ENCODE results near the gene ST7L. TPM values are rescaled to one million over a fixed set of nuclear protein-coding genes. Genes with fewer than 3 reads are reported as not detected.
"Not testable (repeated sequence)": the region's sequence is repeated elsewhere in the genome, so short reads cannot be mapped to it uniquely, and the experiment has no call there.

ST7L gene
- polyA plus RNA-seq, 6 donors from 2014 or later: 10.7 to 22.0 (median 13.5) TPM

GRCh38 chr1:112504661-112505399, 114.1 kb downstream of the ST7L start:
- Mint-ChIP-seq H3K9me3 (no peaks in the 10 kb centered on the region), H3K27me3 (peaks cover 43 to 50% (median 44%) of the 10 kb centered on the region in 3 donors), H3K36me3 (no peaks in the 10 kb centered on the region), H3K4me3 (peak overlapping the region in 5 of 8 donors; percentile 29 to 57 (median 47)), H3K27ac (peak overlapping the region in 1 of 6 donors; percentile 32), H3K4me1 (peaks cover 35 to 68% (median 49%) of the 10 kb centered on the region in 3 donors)
- ATAC-seq (ENCODE audit: low read depth in 2 of 2) (no peak), DNase-seq (no peak)

- ATAC-seq (ENCODE audit: low read depth in 2 of 2) (no peak), DNase-seq (no peak)
- no peaks in the 10 kb centered on the region for H3K36me3 Mint-ChIP-seq
- H3K9me3 Mint-ChIP-seq: no peaks in the 10 kb centered on the region
- H3K27me3 Mint-ChIP-seq: peaks cover 50 to 55% (median 51%) of the 10 kb centered on the region in 3 donors
- H3K4me1 Mint-ChIP-seq: peaks cover 35 to 68% (median 49%) of the 10 kb centered on the region in 3 donors
- peak overlapping the region in 2 of 6 donors; percentile 52 to 88 for H3K27ac Mint-ChIP-seq
- peak overlapping the region in 1 of 8 donors; percentile 83 for H3K4me3 Mint-ChIP-seq
Measured at GRCh38 chr1:112504001-112504660, 114.8 kb downstream of the ST7L start.

GRCh38 chr1:112502826-112503225, 116.1 kb downstream of the ST7L start:
- no peak for ATAC-seq (ENCODE audit: low read depth in 2 of 2)
- no peak for DNase-seq
- Mint-ChIP-seq H3K36me3 (no peaks in the 10 kb centered on the region), H3K9me3 (no peaks in the 10 kb centered on the region), H3K4me1 (peaks cover 35 to 62% (median 42%) of the 10 kb centered on the region in 3 donors), H3K27ac (peak overlapping the region in 1 of 6 donors; percentile 36), H3K4me3 (peak overlapping the region in 6 of 8 donors; percentile 65 to 85 (median 78)), H3K27me3 (peaks cover 60 to 68% (median 64%) of the 10 kb centered on the region in 3 donors)

- Mint-ChIP-seq H3K4me3 (peak overlapping the region; percentile 66 to 86 (median 80)), H3K27ac (peak overlapping the region in 2 of 6 donors; percentile 28 to 53), H3K9me3 (no peaks in the 10 kb centered on the region), H3K36me3 (no peaks in the 10 kb centered on the region), H3K4me1 (peaks cover 32 to 54% (median 35%) of the 10 kb centered on the region in 3 donors), H3K27me3 (peaks cover 59 to 71% (median 69%) of the 10 kb centered on the region in 3 donors)
- ATAC-seq (ENCODE audit: low read depth in 2 of 2) (peak; percentile 72 to 79), DNase-seq (peak; percentile 45)
Measured at GRCh38 chr1:112501810-112502641, 116.9 kb downstream of the ST7L start.

- peaks cover 0 to 4% of the 10 kb centered on the region in 2 donors for H3K36me3 Mint-ChIP-seq
- H3K27ac Mint-ChIP-seq: no peak overlapping the region
- ATAC-seq (ENCODE audit: low read depth in 2 of 2): no peak
- H3K4me3 Mint-ChIP-seq: no peak overlapping the region
- H3K27me3 Mint-ChIP-seq: peaks cover 62 to 68% (median 63%) of the 10 kb centered on the region in 3 donors
- H3K9me3 Mint-ChIP-seq: no peaks in the 10 kb centered on the region
- H3K4me1 Mint-ChIP-seq: peaks cover 0 to 2% (median 0%) of the 10 kb centered on the region in 3 donors
- no peak for DNase-seq
Measured at GRCh38 chr1:112496290-112496689, 122.7 kb downstream of the ST7L start.

GRCh38 chr1:112493351-112493750, 125.6 kb downstream of the ST7L start:
- H3K27ac Mint-ChIP-seq: peak overlapping the region in 1 of 6 donors; percentile 28
- H3K27me3 Mint-ChIP-seq: peaks cover 55 to 58% (median 57%) of the 10 kb centered on the region in 3 donors
- DNase-seq: no peak
- peaks cover 0 to 4% of the 10 kb centered on the region in 2 donors for H3K36me3 Mint-ChIP-seq
- H3K4me3 Mint-ChIP-seq: no peak overlapping the region
- ATAC-seq (ENCODE audit: low read depth in 2 of 2): no peak
- H3K9me3 Mint-ChIP-seq: no peaks in the 10 kb centered on the region
- no peaks in the 10 kb centered on the region for H3K4me1 Mint-ChIP-seq

- no peak overlapping the region for H3K27ac Mint-ChIP-seq
- H3K4me1 Mint-ChIP-seq: no peaks in the 10 kb centered on the region
- no peak overlapping the region for H3K4me3 Mint-ChIP-seq
- peaks cover 44 to 45% (median 45%) of the 10 kb centered on the region in 3 donors for H3K27me3 Mint-ChIP-seq
- no peaks in the 10 kb centered on the region for H3K9me3 Mint-ChIP-seq
- peaks cover 0 to 4% of the 10 kb centered on the region in 2 donors for H3K36me3 Mint-ChIP-seq
- ATAC-seq (ENCODE audit: low read depth in 2 of 2) (no peak), DNase-seq (no peak)
Measured at GRCh38 chr1:112492076-112492475, 126.9 kb downstream of the ST7L start.

- Mint-ChIP-seq H3K36me3 (no peaks in the 10 kb centered on the region), H3K9me3 (no peaks in the 10 kb centered on the region), H3K4me1 (no peaks in the 10 kb centered on the region), H3K27ac (no peak overlapping the region), H3K27me3 (peaks cover 23 to 27% (median 26%) of the 10 kb centered on the region in 3 donors), H3K4me3 (no peak overlapping the region)
- DNase-seq (no peak), ATAC-seq (ENCODE audit: low read depth in 2 of 2) (no peak)
Measured at GRCh38 chr1:112488141-112488540, 130.8 kb downstream of the ST7L start.

GRCh38 chr1:112487686-112488085, 131.3 kb downstream of the ST7L start:
- H3K27me3 Mint-ChIP-seq: peaks cover 19 to 28% (median 25%) of the 10 kb centered on the region in 3 donors
- not testable (repeated sequence) for ATAC-seq (ENCODE audit: low read depth in 2 of 2); H3K9me3 Mint-ChIP-seq; H3K27ac Mint-ChIP-seq; H3K36me3 Mint-ChIP-seq; H3K4me3 Mint-ChIP-seq; DNase-seq; H3K4me1 Mint-ChIP-seq

- H3K27ac Mint-ChIP-seq; H3K4me1 Mint-ChIP-seq; DNase-seq; H3K4me3 Mint-ChIP-seq; ATAC-seq (ENCODE audit: low read depth in 2 of 2); H3K9me3 Mint-ChIP-seq; H3K36me3 Mint-ChIP-seq: not testable (repeated sequence)
- peaks cover 17 to 20% (median 19%) of the 10 kb centered on the region in 3 donors for H3K27me3 Mint-ChIP-seq
Measured at GRCh38 chr1:112486063-112486462, 132.9 kb downstream of the ST7L start.

- peaks cover 11 to 52% (median 41%) of the 10 kb centered on the region in 7 donors for H3K9me3 Mint-ChIP-seq
- no peaks in the 10 kb centered on the region for H3K4me1 Mint-ChIP-seq
- peaks cover 6 to 33% of the 10 kb centered on the region in 2 donors for H3K36me3 Mint-ChIP-seq
- H3K4me3 Mint-ChIP-seq: no peak overlapping the region
- H3K27me3 Mint-ChIP-seq: peaks cover 9 to 47% (median 20%) of the 10 kb centered on the region in 3 donors
- DNase-seq (no peak), ATAC-seq (ENCODE audit: low read depth in 2 of 2) (no peak)
- H3K27ac Mint-ChIP-seq: no peak overlapping the region
Measured at GRCh38 chr1:112478314-112478713, 140.6 kb downstream of the ST7L start.

GRCh38 chr1:112477550-112477949, 141.4 kb downstream of the ST7L start:
- ATAC-seq (ENCODE audit: low read depth in 2 of 2) (no peak), DNase-seq (no peak)
- Mint-ChIP-seq H3K9me3 (peaks cover 11 to 52% (median 41%) of the 10 kb centered on the region in 7 donors), H3K36me3 (peaks cover 6 to 33% of the 10 kb centered on the region in 2 donors), H3K27ac (no peak overlapping the region), H3K4me3 (peak overlapping the region in 1 of 8 donors; percentile 45), H3K4me1 (no peaks in the 10 kb centered on the region), H3K27me3 (peaks cover 9 to 50% (median 24%) of the 10 kb centered on the region in 3 donors)
